DOHH2 (cell line): ENCODE results near the gene MRTFA.
"Not testable (repeated sequence)": the region's sequence is repeated elsewhere in the genome, so short reads cannot be mapped to it uniquely, and the experiment has no call there.

Experiments
- H3F3A ChIP-seq: fragments of 200-600 bp; sonication (generic), shearing (Covaris generic); 2 replicates; pipeline ENCODE4 v1.6.0; 2016; ENCODE audit warnings: antibody characterized with exemption, mild to moderate bottlenecking; ENCODE audit not compliant: control insufficient read depth, insufficient read depth
- H3K27ac ChIP-seq: fragments of 200-600 bp; sonication (generic); 2 replicates; pipeline ENCODE4 v1.5.1; 2014; ENCODE audit warnings: low read depth, mild to moderate bottlenecking, low read length, moderate library complexity
- H3K27me3 ChIP-seq: fragments of 200-600 bp; sonication (generic); 2 replicates; pipeline ENCODE4 v1.6.1; 2014; ENCODE audit warnings: mild to moderate bottlenecking, low read length, mixed read lengths; ENCODE audit not compliant: control insufficient read depth
- H3K36me3 ChIP-seq: fragments of 200-600 bp; sonication (generic); 2 replicates; pipeline ENCODE4 v1.6.1; 2014; ENCODE audit warnings: mild to moderate bottlenecking, low read length, moderate library complexity, mixed read lengths; ENCODE audit not compliant: control insufficient read depth
- H3K4me1 ChIP-seq: fragments of 200-600 bp; sonication (generic); 2 replicates; pipeline ENCODE4 v1.6.1; 2014; ENCODE audit warnings: mild to moderate bottlenecking, low read length, mixed read lengths; ENCODE audit not compliant: control insufficient read depth
- H3K4me2 ChIP-seq: fragments of 200-600 bp; sonication (generic); 2 replicates; pipeline ENCODE4 v1.6.0; 2014; ENCODE audit warnings: mild to moderate bottlenecking, low read length, moderate library complexity
- H3K4me3 ChIP-seq: fragments of 200-600 bp; sonication (generic); 2 replicates; pipeline ENCODE4 v1.5.1; 2014; ENCODE audit warnings: mild to moderate bottlenecking, low read length, mixed read lengths
- H3K79me2 ChIP-seq: fragments of 200-600 bp; sonication (generic); 2 replicates; pipeline ENCODE4 v1.6.1; 2014; ENCODE audit warnings: mild to moderate bottlenecking, low read length, mixed read lengths; ENCODE audit not compliant: control insufficient read depth
- H3K9me2 ChIP-seq: fragments of 200-600 bp; sonication (generic); replicated peaks from 2 replicates; pipeline ENCODE4 v1.6.1; 2014; ENCODE audit warnings: mild to moderate bottlenecking, low read length, mixed read lengths; ENCODE audit not compliant: control insufficient read depth
- H3K9me3 ChIP-seq: fragments of 200-600 bp; sonication (generic); 2 replicates; pipeline ENCODE4 v1.6.1; 2014; ENCODE audit warnings: antibody characterized with exemption, low read length, mixed read lengths; ENCODE audit not compliant: control insufficient read depth, insufficient read depth
- H4K20me1 ChIP-seq: fragments of 200-600 bp; sonication (generic); 2 replicates; pipeline ENCODE4 v1.6.0; 2014; ENCODE audit warnings: low read depth, mild to moderate bottlenecking, antibody characterized with exemption, low read length, moderate library complexity; ENCODE audit not compliant: control insufficient read depth, insufficient read depth
- EZH2phosphoT487 ChIP-seq: fragments of 200-600 bp; sonication (generic); IDR thresholded peaks from 2 replicates; pipeline ENCODE4 v1.6.1; 2017; ENCODE audit warnings: borderline replicate concordance, mild to moderate bottlenecking, antibody characterized with exemption, low read length, moderate library complexity, mixed read lengths
- TF ChIP-seq, protein P1 (sequence below): fragments of 200-600 bp; sonication (generic); IDR thresholded peaks from one replicate; pipeline ENCODE4 v1.5.1; 2014; ENCODE audit warnings: antibody characterized with exemption, mild to moderate bottlenecking, low read depth, low read length; ENCODE audit not compliant: poor library complexity, severe bottlenecking

The MRTFA gene

GRCh38 chr22:40534379-40535188, 101.9 kb downstream of the MRTFA start:
- H3K79me2 ChIP-seq = peaks cover 42% of the 10 kb centered on the region
- peaks cover 57% of the 10 kb centered on the region for H3K4me1 ChIP-seq
- H3F3A ChIP-seq = peaks cover 18% of the 10 kb centered on the region
- no peaks in the 10 kb centered on the region for H3K9me2 ChIP-seq
- H3K4me3 ChIP-seq = peak overlapping the region; percentile 67
- peak overlapping the region; percentile 77 for H3K27ac ChIP-seq
- H3K27me3 ChIP-seq = no peaks in the 10 kb centered on the region
- TF ChIP-seq EZH2phosphoT487 = no peak
- H3K9me3 ChIP-seq = no peaks in the 10 kb centered on the region
- H4K20me1 ChIP-seq = no peaks in the 10 kb centered on the region
- H3K4me2 ChIP-seq = peak overlapping the region; percentile 97
- H3K36me3 ChIP-seq = no peaks in the 10 kb centered on the region; the same call in 1 of the 2 replicates

GRCh38 chr22:40533712-40534378, 102.7 kb downstream of the MRTFA start:
- Histone ChIP-seq H3K27ac (peak overlapping the region; percentile 77), H3F3A (peaks cover 18% of the 10 kb centered on the region), H3K4me2 (peak overlapping the region; percentile 97), H3K27me3 (no peaks in the 10 kb centered on the region), H3K9me2 (no peaks in the 10 kb centered on the region), H3K79me2 (peaks cover 42% of the 10 kb centered on the region), H3K9me3 (no peaks in the 10 kb centered on the region), H3K4me3 (peak overlapping the region; percentile 67), H3K4me1 (peaks cover 57% of the 10 kb centered on the region), H3K36me3 (no peaks in the 10 kb centered on the region; the same call in 1 of the 2 replicates), H4K20me1 (no peaks in the 10 kb centered on the region)
- TF ChIP-seq, protein P1, sequence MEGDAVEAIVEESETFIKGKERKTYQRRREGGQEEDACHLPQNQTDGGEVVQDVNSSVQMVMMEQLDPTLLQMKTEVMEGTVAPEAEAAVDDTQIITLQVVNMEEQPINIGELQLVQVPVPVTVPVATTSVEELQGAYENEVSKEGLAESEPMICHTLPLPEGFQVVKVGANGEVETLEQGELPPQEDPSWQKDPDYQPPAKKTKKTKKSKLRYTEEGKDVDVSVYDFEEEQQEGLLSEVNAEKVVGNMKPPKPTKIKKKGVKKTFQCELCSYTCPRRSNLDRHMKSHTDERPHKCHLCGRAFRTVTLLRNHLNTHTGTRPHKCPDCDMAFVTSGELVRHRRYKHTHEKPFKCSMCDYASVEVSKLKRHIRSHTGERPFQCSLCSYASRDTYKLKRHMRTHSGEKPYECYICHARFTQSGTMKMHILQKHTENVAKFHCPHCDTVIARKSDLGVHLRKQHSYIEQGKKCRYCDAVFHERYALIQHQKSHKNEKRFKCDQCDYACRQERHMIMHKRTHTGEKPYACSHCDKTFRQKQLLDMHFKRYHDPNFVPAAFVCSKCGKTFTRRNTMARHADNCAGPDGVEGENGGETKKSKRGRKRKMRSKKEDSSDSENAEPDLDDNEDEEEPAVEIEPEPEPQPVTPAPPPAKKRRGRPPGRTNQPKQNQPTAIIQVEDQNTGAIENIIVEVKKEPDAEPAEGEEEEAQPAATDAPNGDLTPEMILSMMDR = no peak
- no peak for TF ChIP-seq EZH2phosphoT487

GRCh38 chr22:40531951-40532900, 104.3 kb downstream of the MRTFA start:
- TF ChIP-seq, protein P1 = no peak
- no peak for TF ChIP-seq EZH2phosphoT487
- H3K27me3 ChIP-seq = no peaks in the 10 kb centered on the region
- H3K4me1 ChIP-seq = peaks cover 57% of the 10 kb centered on the region
- no peaks in the 10 kb centered on the region for H3K9me3 ChIP-seq
- no peaks in the 10 kb centered on the region; the same call in 1 of the 2 replicates for H3K36me3 ChIP-seq
- no peaks in the 10 kb centered on the region for H3K9me2 ChIP-seq
- no peaks in the 10 kb centered on the region for H4K20me1 ChIP-seq
- peak overlapping the region; percentile 97 for H3K4me2 ChIP-seq
- H3F3A ChIP-seq = peaks cover 14% of the 10 kb centered on the region
- peaks cover 42% of the 10 kb centered on the region for H3K79me2 ChIP-seq
- peak overlapping the region; percentile 67 for H3K4me3 ChIP-seq
- no peak overlapping the region for H3K27ac ChIP-seq

DNA sequence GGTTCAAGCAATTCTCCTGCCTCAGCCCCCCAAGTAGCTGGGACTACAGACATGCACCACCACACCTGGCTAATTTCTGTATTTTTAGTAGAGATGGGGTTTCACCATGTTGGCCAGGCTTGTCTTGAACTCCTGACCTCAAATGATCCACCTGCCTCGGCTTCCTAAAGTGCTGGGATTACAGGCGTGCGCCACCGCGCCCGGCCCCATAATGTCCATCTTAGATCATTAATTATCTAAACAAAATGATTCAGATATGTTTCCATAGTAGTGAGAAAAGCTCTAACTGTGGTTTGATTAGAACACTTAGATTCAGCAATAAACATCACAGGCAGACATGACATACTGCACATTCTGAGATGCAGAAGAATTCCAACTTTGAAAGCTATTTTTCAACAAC, 106.1 kb downstream of the MRTFA start:
- H3K36me3 ChIP-seq, H3K27ac ChIP-seq, H4K20me1 ChIP-seq, H3K9me2 ChIP-seq, H3K27me3 ChIP-seq, H3K4me3 ChIP-seq, H3K9me3 ChIP-seq, H3K4me2 ChIP-seq: not testable (repeated sequence)
- Histone ChIP-seq H3K4me1 (peaks cover 54% of the 10 kb centered on the region), H3K79me2 (peaks cover 42% of the 10 kb centered on the region), H3F3A (peaks cover 10% of the 10 kb centered on the region)
